ENCODE measurements around the gene RARB. TPM values are rescaled to one million over a fixed set of nuclear protein-coding genes. Genes with fewer than 3 reads are reported as not detected.

The RARB gene
- total and polyA plus RNA-seq, 9 of the 15 experiments (the other 6 are each of a cell fraction or from before 2014, with no cell fraction given) = 0.15 to 1.3 (median 0.27) TPM

DNA sequence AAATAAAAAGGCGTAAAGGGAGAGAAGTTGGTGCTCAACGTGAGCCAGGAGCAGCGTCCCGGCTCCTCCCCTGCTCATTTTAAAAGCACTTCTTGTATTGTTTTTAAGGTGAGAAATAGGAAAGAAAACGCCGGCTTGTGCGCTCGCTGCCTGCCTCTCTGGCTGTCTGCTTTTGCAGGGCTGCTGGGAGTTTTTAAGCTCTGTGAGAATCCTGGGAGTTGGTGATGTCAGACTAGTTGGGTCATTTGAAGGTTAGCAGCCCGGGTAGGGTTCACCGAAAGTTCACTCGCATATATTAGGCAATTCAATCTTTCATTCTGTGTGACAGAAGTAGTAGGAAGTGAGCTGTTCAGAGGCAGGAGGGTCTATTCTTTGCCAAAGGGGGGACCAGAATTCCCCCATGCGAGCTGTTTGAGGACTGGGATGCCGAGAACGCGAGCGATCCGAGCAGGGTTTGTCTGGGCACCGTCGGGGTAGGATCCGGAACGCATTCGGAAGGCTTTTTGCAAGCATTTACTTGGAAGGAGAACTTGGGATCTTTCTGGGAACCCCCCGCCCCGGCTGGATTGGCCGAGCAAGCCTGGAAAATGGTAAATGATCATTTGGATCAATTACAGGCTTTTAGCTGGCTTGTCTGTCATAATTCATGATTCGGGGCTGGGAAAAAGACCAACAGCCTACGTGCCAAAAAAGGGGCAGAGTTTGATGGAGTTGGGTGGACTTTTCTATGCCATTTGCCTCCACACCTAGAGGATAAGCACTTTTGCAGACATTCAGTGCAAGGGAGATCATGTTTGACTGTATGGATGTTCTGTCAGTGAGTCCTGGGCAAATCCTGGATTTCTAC is at the start of gene RARB (continued):
- TF ChIP-seq, protein P1, sequence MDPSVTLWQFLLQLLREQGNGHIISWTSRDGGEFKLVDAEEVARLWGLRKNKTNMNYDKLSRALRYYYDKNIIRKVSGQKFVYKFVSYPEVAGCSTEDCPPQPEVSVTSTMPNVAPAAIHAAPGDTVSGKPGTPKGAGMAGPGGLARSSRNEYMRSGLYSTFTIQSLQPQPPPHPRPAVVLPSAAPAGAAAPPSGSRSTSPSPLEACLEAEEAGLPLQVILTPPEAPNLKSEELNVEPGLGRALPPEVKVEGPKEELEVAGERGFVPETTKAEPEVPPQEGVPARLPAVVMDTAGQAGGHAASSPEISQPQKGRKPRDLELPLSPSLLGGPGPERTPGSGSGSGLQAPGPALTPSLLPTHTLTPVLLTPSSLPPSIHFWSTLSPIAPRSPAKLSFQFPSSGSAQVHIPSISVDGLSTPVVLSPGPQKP (CRISPR knock-in tag; IDR thresholded peaks at IDR 0.05) = no peak
- no peak for TF ChIP-seq MCM5 (IDR thresholded peaks at IDR 0.05; ENCODE audit: low read depth)
- no peak for TF ChIP-seq ATF1 (CRISPR knock-in tag; IDR thresholded peaks at IDR 0.05)
- TF ChIP-seq ATF1 (tag; IDR thresholded peaks at IDR 0.05) = peak; percentile 75
- TF ChIP-seq, protein P2, sequence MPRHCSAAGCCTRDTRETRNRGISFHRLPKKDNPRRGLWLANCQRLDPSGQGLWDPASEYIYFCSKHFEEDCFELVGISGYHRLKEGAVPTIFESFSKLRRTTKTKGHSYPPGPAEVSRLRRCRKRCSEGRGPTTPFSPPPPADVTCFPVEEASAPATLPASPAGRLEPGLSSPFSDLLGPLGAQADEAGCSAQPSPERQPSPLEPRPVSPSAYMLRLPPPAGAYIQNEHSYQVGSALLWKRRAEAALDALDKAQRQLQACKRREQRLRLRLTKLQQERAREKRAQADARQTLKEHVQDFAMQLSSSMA (CRISPR knock-in tag; IDR thresholded peaks at IDR 0.05) = no peak
- TF ChIP-seq, protein P3, sequence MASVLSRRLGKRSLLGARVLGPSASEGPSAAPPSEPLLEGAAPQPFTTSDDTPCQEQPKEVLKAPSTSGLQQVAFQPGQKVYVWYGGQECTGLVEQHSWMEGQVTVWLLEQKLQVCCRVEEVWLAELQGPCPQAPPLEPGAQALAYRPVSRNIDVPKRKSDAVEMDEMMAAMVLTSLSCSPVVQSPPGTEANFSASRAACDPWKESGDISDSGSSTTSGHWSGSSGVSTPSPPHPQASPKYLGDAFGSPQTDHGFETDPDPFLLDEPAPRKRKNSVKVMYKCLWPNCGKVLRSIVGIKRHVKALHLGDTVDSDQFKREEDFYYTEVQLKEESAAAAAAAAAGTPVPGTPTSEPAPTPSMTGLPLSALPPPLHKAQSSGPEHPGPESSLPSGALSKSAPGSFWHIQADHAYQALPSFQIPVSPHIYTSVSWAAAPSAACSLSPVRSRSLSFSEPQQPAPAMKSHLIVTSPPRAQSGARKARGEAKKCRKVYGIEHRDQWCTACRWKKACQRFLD (CRISPR knock-in tag; IDR thresholded peaks at IDR 0.05) = 0 out of 2 replicates have a peak, but pooled peaks have one; percentile 36
- no peak for TF ChIP-seq NR3C1 (CRISPR knock-in tag; IDR thresholded peaks at IDR 0.05)
- peak; percentile 66; the same call in 1 of the 2 replicates for TF ChIP-seq POLR2H (tag; IDR thresholded peaks at IDR 0.05; ENCODE audit: low read depth)
- TF ChIP-seq MAFK (IDR thresholded peaks at IDR 0.05; ENCODE audit: low read length) = no peak
- TF ChIP-seq, protein P4, sequence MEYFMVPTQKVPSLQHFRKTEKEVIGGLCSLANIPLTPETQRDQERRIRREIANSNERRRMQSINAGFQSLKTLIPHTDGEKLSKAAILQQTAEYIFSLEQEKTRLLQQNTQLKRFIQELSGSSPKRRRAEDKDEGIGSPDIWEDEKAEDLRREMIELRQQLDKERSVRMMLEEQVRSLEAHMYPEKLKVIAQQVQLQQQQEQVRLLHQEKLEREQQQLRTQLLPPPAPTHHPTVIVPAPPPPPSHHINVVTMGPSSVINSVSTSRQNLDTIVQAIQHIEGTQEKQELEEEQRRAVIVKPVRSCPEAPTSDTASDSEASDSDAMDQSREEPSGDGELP (CRISPR knock-in tag; IDR thresholded peaks at IDR 0.05; ENCODE audit: borderline replicate concordance) = no peak
- peak; percentile 52 for TF ChIP-seq RBFOX2 (IDR thresholded peaks at IDR 0.05; ENCODE audit: low read depth, low read length)
- TF ChIP-seq ZBTB1 (CRISPR knock-in tag; IDR thresholded peaks at IDR 0.05; ENCODE audit: borderline replicate concordance, low read depth) = no peak
- no peak for TF ChIP-seq ZFP1 (CRISPR knock-in tag; IDR thresholded peaks at IDR 0.05)
- no peak for TF ChIP-seq ZNF239 (CRISPR knock-in tag; IDR thresholded peaks at IDR 0.05)
- no peak for TF ChIP-seq ZNF75A (CRISPR knock-in tag; IDR thresholded peaks at IDR 0.05)
- TF ChIP-seq, protein P5, sequence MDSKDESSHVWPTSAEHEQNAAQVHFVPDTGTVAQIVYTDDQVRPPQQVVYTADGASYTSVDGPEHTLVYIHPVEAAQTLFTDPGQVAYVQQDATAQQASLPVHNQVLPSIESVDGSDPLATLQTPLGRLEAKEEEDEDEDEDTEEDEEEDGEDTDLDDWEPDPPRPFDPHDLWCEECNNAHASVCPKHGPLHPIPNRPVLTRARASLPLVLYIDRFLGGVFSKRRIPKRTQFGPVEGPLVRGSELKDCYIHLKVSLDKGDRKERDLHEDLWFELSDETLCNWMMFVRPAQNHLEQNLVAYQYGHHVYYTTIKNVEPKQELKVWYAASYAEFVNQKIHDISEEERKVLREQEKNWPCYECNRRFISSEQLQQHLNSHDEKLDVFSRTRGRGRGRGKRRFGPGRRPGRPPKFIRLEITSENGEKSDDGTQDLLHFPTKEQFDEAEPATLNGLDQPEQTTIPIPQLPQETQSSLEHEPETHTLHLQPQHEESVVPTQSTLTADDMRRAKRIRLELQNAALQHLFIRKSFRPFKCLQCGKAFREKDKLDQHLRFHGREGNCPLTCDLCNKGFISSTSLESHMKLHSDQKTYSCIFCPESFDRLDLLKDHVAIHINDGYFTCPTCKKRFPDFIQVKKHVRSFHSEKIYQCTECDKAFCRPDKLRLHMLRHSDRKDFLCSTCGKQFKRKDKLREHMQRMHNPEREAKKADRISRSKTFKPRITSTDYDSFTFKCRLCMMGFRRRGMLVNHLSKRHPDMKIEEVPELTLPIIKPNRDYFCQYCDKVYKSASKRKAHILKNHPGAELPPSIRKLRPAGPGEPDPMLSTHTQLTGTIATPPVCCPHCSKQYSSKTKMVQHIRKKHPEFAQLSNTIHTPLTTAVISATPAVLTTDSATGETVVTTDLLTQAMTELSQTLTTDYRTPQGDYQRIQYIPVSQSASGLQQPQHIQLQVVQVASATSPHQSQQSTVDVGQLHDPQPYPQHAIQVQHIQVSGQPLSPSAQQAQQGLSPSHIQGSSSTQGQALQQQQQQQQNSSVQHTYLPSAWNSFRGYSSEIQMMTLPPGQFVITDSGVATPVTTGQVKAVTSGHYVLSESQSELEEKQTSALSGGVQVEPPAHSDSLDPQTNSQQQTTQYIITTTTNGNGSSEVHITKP (IDR thresholded peaks at IDR 0.05; ENCODE audit: partially characterized antibody) = peak; percentile 99
- no peak for TF ChIP-seq NBN (IDR thresholded peaks at IDR 0.05; ENCODE audit: low read depth)
- TF ChIP-seq ZNF57 (CRISPR knock-in tag; IDR thresholded peaks at IDR 0.05) = no peak
- TF ChIP-seq ELF1 (tag; IDR thresholded peaks at IDR 0.05) = peak; percentile 44
- TF ChIP-seq, protein P6, sequence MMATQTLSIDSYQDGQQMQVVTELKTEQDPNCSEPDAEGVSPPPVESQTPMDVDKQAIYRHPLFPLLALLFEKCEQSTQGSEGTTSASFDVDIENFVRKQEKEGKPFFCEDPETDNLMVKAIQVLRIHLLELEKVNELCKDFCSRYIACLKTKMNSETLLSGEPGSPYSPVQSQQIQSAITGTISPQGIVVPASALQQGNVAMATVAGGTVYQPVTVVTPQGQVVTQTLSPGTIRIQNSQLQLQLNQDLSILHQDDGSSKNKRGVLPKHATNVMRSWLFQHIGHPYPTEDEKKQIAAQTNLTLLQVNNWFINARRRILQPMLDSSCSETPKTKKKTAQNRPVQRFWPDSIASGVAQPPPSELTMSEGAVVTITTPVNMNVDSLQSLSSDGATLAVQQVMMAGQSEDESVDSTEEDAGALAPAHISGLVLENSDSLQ (IDR thresholded peaks at IDR 0.05) = peak; percentile 79

Measured in K562 (cell line).